GM21360 (cell line): ENCODE results near the gene SRMS.

Experiments
- ATAC-seq: cut with Tn5 transposase; IDR thresholded peaks from one replicate; pipeline ENCODE4 v1.9.1; 2021; ENCODE audit warnings: mild to moderate bottlenecking, moderate library complexity; ENCODE audit not compliant: unreplicated experiment

The SRMS gene, protein sequence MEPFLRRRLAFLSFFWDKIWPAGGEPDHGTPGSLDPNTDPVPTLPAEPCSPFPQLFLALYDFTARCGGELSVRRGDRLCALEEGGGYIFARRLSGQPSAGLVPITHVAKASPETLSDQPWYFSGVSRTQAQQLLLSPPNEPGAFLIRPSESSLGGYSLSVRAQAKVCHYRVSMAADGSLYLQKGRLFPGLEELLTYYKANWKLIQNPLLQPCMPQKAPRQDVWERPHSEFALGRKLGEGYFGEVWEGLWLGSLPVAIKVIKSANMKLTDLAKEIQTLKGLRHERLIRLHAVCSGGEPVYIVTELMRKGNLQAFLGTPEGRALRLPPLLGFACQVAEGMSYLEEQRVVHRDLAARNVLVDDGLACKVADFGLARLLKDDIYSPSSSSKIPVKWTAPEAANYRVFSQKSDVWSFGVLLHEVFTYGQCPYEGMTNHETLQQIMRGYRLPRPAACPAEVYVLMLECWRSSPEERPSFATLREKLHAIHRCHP

DNA sequence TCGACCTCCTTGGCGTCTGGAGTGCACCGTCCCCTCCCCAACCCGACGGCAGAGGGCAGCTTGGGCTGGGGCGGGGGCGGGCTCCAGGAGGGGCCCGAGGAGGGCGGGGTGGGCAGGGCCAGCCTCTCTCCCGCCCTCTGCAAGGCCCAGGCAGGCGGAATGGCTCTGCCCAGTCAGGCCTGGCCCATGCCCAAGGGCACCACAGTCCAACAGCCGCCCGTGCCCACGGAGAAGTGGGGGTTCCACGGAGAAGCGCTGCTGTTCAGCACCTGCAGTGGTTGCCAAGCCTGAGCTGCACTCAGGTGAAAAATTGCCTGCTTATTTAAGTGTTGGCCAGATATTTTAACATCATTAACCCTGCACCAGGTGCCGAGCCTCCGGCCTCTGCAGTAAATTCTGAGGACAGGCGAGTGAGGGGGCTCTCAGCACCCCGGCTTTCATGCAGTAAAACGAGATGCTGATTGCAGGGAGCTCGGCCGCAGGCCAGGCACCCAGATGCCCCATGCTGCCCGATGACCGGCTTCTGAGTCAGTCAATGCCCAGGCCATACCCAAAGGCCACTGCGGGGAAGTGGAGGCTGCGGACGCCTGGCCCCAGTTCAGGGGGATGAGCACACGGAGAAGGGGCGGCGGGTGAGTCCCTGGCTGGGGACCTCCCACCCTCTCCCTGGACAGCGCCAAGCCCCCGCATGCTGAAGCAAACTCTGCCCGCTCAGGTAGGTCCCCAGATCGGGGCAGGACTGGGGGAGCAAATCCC, at the start of gene SRMS:
Gene SRMS (minus strand): TSS at position 25 of the 756 bp plus-strand sequence. CDS start 286 bp downstream, outside the sequence.
- no peak for ATAC-seq

DNA sequence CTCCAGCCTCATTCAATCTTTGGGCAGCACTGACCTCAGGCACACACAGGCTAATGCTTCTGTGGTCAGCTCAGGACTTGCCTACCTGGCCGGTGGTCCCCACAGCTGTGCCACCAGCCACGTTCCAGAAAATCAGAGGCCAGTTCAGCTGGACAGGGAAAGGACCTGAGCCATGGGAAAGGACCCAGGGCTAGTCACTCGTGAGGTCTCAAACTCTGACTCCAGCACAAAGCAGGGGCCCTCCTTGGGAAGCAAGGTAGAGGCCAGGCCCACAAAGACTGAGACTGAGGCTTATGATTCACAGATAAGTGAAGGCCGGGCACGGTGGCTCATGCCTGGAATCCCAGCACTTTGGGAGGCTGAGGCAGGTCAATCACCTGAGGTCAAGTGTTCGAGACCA, 48.9 kb upstream of the SRMS start:
- ATAC-seq: no peak

DNA sequence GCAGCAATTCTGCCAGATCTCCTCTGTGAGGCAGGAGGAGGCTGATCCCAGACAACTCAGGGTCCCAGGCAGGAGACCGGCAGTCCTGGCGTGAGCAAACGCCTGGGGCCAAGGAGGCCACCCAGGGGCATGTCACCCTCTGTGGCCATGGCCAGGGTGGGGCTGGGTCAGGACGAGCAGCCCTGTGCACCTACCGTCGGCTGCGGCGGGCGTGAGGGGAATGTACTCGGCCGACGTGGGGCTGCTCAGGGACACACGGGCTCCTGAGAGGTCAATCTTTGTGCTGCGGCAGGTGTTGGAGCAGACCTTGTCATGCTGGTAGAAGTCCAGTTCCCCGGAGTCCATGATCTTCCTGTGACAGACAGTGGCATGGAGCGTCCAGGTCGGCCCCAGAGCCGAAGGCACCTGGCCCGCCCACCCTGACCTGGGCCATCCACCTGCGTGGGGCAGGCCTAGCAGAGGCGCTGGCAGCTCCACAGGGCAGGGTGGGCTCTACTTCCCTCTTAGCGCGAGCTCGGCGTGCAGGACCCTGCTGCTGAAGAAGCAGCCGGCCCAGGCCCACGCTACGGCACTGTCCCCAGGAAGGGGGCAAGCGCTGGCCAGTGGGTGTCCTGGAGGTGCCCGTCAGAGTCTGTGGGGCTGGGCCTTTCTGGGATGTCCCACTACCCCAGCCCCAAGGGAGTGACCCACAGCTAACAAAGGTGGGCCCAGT, 48.0 kb upstream of the SRMS start:
- ATAC-seq: no peak

DNA sequence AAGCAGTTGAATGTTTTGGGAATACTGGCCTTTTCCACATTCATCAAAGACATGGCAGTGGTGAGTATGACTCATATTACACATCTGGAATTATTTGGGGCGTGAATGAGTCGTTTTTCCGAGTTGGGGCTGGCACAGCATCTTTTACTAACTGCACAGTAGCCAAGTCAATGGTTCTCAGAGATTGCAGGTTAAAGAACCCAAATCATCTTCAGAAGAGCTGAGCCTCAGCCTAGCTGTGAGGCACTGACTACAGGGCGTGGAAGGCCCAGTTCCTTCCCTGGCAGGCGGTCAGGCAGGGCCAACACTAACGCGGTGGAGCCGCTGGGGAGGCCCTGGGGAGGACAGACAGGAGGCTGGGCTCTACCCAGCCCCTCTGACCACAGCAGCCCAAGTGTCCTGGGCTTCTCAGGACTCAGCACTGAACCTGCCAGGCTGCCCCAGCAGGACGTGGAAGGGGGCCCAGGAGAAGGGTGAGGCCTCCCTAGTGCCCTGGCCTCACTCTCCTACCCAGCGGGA, 46.6 kb upstream of the SRMS start:
- no peak for ATAC-seq

DNA sequence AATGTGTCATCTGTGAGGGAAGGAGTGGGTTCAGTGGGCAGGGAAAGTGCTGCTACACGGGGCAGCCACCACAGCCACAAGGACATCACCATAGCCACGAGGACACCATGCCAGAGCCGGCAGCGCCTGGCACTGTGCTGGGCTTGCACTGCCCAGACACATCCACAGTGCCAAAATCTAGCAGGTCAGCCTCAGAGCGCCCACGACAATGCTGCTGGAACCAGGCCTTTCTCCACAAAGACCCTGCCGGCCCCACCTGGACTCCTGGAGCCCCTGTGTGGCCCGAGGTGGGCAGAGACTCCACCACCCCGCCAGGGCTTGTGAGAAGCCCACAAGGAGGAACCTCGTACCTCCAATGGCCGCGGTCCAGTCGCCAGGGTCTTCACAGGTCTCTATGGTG, 45.1 kb upstream of the SRMS start:
- no peak for ATAC-seq

DNA sequence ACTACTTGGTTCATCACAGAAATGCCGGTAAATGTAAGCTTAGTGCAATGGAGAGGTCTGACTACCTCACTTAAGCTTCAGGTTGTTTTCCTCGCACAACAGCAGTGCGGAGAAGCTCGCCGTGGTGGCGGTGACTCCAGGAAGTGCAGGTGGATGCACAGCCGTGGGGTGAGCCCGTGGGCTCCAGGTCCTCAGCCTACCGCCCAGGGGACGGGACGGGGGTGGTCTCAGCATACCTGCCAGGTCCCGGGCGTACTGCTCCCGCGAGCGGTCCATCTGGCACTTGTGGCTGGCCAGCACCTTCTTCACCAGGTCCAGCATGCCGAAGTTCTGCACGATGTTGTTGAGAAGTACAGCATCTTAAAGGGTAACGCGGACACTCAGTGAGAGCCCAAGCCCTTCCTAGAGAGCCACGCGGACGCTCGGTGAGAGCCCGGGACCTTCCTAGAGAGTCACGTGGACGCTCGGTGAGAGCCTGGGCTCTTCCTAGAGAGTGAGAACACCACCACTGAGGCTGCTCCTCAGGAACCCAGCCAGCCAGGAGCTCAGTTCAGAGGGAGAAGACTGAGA, 44.3 kb upstream of the SRMS start:
- ATAC-seq: no peak

DNA sequence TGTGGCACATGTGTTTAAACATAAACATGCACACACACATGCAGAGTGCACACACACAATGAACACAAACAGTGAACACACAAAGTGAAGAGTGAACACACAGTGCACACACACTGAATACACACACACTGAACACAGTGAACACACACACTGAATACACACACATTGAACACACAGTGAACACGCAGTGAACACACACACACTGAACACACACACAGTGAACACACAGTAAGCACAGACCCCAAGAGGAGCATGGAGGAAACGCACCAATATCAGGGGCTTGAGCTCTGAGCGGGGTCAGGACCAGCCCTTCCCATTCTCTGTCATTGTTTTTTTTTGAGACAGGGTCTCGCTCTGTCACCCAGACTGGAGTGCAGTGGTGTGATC, 43.6 kb upstream of the SRMS start:
- no peak for ATAC-seq

DNA sequence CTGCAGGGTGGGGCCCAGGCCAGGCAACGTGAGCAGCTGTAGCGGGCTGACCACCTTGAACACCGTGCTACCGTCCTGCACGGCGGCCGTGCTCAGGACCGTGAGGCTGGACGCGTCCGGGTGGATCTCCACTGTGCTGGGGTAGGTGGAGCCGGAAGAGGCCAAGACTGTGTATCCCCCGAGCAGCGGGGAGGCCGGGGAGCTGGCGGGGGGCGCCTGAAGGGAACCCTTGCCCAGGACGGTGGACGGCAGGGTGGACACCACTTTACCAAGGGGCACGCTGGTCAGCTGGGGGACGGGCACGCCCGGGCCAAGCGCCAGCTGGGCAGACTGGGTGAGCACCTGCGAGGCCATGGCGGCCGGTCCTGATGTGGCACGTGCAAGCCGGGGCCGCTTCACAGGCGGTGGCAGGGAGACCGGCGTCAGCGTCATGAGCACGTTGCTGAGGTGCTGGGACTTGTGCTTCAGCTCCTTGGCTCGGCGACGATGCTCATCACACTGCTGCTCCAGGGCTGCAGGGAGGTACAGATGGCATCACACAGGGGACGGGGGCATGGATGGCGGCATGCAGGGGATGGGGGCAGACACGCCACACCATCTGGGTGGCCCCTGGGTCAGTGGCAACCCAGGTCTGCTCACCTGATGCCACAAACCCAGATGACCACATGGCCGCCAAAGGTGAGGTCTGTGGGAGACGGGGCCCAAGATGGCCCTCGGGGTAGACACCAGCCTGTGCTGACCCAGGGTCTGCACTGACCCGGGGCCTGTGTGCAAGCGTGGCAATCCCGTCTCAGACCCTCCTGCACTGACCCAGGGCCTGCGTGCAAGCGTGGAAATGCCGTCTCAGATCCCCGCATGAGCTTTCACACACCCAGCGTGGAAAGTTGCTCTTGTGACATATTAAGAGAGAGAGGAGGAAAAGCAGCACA, 42.9 kb upstream of the SRMS start:
- no peak for ATAC-seq

DNA sequence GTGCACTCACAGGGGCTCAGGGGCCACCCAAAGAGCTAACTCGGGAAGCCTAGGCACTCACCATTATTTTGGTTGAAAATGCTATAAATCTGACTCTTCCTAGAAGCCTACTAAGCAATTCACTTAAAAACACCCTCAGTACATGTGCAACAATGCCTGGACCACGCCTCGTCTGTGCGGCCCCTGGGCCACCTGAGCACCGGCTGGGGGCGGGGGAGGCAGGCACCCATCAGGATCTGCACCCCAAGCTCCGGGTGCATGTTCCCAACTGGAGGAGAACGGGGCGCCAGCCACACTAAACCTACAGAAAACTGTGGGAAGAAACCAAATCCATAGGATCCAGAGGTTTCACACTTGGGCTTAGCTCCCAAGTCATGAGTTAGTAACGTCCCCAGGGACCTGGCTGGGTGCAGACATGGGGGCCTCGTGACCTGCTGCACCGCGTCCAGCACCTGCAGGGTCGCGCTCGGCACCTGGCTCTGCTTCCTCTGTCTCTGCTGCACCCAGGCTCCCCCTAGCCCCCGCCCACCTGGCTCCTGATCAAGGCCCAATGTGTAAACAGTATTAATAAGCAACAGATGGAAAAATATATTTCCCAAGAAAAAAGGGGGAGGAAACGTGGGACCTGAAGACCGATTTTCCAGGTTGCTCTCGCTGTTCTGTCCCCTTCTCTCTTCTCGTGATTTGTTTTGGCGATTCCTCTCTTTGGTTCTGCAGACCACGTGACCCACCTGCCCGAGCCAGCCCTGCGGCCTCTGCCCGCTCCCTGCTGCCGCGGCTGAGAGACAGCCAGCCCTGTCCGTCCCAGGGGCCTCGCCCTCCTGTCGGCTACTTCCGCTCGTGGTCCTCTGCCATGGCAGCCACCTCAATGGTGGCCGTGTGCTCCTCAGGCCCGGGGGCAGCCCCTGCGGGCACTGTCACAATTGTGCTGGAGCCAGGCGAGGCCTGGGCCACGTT, 42.0 kb upstream of the SRMS start:
- no peak for ATAC-seq

DNA sequence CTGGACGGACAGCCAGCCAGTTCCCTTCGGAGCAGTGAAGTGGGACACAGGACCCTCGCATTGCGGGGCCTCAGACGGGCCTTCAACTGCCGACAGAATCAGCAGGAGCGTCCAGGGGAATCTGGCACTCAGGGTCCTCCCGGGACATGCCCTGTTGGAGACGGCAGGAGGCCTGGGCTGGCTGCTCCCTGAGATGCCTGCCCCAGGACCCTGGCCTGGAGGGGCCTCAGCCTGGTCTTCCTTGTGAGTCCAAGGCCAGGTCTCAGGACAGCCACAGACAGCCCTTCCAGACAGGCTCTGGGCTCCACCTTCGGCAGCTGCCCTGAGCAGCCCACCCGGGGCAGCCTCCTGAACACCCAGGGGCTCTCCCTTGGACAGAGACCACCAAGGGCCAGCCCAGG, 41.1 kb upstream of the SRMS start:
- no peak for ATAC-seq

DNA sequence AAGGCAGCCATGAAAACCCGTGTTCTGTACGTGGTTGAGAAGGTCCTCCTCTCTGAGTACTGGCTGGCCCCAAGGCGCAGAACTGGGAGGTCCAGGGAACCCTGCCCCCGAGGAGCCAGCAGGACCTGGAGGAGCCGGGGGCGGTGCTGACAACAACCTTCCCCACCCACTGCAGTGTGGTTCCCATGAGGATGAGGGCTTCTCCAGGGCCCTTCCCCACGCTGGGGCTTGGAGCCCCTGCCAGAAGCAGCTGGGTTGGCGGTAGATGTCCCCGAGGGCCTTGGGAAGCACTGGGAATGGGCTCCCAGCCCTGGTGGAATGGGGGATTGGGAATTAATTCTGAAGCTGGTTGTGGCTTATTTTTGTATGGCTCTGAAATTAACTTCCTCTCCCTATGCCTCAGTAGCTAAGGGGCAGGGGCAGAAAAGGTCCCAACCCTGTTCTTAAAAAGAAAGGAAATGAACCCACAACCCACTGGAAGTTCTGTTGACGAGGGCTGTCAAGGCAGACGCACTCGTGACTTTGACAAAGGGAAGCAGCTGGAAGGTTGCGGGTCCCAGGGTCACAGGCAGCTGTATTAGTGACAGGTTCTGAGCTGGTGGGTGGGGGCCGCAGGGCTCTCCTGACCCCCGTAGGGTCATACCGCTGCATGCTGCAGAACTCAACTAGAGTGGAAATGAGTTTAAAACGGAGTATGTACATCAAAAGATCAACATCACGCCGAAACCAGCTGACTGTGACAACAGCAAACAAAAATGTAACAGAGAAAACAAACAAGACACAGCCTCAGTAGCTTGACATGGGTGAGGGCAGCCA, 40.4 kb upstream of the SRMS start:
- ATAC-seq: no peak

DNA sequence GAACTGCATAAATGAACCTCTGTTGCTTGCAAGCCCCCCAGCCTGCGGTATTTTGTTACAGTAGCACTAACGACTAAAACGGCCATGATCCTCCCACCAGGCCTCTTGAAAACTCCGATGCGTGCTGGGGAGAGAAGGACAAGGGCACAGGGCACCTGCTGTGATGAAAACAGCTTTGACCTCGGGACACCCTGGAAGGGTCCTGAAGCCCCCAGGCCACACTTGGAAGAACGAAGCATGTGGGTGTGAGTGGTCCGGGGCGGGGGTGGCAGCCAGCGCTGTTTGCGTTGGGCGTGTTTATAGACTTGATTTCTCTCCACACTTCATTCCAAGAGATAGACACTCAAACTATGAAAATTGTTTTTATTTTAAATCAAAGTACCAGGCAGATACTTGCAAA, 39.7 kb upstream of the SRMS start:
- no peak for ATAC-seq

DNA sequence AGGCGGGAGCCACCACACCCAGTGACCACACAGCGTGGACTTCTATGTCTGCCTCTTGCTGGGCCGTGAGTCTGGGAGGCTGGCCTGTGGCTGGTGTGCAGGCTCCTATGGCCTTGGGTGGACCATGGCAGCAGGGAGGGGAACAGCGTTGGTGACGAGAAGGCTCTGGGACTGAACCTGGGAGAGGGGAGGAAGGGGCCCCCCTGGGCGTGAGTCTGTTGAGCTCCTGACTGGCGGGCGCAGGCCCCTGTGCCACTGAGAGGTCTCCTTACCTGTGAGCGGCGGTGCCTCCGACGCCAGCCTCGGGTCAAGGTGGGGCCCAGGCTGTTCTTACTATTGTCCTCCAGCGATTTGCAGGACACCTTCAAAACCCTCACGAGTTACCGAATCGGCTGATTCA, 39.2 kb upstream of the SRMS start:
- ATAC-seq: no peak

DNA sequence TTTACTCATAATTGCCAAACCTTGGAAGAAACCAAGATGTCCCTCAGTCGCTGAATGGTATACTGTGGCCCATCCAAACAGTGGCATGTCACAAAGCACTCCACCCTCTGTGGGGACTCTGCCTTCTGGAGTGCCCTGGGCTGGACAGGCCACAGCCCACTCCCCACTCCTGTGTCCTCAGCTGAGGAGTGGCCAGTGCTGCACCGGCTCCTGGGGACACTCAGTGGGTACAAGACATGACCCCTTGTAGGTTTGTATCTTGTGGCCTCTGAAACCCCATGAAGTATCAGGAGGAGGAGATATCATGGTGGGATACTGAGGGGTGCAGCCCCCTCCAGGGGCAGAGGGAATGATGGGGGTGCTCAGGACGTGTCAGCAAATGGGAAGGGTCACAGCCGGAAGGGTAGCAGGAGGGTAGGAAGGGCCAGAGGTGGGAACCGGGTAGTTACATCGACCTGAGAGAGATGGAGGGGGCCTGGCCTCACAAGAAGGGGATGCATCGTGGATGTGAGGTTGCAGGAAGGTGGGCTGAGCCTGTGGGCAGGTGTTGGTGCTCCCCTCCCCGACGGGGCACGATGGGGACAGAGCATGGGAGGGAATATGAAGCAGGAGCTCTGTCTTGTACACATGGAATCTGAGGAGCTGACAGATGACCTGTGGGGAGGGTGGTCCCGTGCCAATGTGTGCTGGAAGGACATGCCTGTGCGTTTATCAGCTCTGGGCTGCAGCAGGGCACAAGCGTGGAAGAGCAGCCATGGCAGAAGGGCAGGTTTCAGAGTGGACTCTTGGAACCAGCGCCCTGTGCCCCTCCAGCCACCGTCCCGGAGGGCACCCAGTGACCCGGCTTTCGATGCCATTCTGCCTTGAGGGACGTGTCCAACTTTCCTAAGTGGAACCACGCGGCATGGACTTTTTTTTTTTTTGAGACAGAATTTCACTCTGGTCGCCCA, 38.3 kb upstream of the SRMS start:
- no peak for ATAC-seq

DNA sequence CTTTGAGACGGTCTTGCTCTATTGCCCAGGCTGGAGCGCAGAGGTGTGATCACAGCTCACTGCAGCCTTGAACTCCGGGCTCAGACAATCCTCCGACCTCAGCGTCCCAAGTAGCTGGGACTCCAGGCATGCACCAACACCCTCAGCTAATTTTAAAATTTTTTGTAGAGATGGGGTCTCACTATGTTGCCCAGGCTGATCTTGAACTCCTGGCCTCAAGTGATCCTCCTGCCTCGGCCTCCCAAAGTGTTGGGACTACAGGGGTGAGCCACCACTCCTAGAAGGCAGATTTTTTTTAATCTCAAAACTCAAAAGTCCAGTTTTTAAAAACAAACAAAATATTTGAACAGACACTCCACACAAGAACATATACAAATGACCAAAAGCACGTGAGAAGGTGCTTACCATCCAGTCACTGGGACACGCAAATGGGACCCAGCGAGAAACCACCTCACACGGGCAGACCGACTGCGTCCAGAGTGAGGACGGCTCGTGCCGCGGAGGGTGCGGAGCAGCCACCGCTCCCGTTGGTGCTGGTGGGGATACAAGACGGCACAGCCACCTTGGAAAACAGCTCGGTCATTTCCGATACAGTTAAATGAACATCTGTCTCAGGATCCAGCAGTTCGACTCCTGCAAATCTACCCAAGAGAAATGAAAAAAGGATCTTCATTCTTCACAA, 35.0 kb upstream of the SRMS start:
- ATAC-seq: no peak

DNA sequence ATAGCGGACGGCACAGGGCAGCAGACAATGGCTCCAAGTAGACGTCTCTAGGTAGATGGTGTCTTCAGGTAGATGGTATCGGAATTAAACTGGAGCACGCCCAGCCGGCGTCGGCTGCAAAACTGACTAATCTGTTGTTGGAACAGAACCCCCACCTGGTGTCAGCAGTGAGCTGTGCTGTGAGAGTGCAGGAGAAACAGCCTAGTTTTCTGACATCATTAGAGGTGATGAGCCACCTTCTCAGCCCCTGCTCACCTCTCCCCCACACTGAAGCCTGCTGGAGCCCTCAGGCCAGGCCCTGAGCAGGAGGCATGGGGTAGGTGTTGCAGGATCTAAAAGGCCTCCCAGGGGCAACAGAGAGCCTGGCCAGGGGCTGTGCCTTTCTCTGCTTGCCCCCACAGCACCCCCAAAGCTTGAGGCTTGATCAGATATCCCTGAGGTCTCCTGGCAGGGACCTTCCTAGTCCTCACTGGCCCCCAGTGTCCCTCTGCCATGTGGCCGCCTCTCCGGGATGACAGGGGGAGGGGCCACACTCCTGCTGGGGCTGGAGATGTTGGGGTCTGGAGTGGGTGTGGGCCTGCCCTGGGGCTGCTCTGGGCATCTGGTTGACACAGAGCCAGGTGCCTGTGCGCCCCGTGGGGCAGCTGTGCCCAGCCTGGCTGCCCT, 33.4 kb upstream of the SRMS start:
- ATAC-seq: no peak
